SKM-1 treated with dmso at 0.1 percent for 144 hours (cell line): Measurements from ENCODE around the gene TANC1.
"Not testable (repeated sequence)": the region's sequence is repeated elsewhere in the genome, so short reads cannot be mapped to it uniquely, and the experiment has no call there.

Experiments used
- DNase-seq: peaks from one replicate; lab custom pipeline; 2025; ENCODE audit not compliant: unreplicated experiment; lab: John Stamatoyannopoulos, UW

The TANC1 gene

GRCh38 chr2:159082119-159082518 is 113.7 kb downstream of the TANC1 start:
- no peak for DNase-seq

DNA sequence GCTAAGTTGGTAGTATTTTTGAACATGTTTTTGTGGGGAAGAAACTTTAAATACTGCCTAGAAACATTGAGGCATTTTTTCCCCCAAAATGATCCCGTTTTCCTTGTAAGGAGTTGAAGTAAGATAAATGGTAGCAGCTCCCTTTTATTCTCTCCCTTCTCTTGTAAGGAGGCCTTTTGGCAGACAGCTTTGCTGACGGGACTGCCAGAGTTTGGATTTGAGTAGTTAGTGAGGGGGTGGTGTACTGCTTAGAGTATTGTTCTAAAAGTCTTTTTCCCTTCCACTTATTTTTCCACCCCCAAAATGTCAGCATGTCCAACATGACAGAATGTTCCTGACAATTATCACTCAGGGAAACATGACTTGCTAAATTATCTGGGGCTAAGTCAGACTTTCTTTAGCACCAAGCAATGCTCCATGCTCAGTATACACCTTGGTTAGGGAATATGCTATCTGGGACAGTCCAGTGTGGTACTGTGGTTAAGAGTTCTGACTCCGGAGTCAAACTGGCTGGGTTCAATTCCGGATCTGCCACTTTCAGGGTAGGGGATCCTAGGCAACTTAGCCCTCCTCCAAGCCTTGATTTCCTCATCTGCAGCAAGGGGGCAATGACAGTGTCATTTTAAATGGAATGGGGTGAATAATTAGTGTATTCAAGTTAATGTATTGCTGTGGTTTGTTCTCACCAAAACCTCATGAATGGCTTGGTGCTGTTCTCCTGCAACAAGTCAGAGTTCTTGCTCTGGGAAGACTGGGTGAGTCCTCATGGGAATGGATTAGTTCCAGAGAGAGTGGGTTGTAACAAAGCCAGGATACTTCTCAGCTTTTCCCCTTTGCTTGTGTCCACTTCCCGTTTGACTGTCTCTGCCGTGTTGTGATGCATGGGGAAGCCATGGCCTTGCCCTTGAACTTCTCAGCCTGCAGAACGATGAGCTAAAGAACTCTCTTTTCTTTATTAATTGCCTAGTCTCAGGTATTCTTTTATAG is 116.2 kb downstream of the TANC1 start:
- DNase-seq: no peak

GRCh38 chr2:159086342-159086741 is 117.9 kb downstream of the TANC1 start:
- DNase-seq: no peak

DNA sequence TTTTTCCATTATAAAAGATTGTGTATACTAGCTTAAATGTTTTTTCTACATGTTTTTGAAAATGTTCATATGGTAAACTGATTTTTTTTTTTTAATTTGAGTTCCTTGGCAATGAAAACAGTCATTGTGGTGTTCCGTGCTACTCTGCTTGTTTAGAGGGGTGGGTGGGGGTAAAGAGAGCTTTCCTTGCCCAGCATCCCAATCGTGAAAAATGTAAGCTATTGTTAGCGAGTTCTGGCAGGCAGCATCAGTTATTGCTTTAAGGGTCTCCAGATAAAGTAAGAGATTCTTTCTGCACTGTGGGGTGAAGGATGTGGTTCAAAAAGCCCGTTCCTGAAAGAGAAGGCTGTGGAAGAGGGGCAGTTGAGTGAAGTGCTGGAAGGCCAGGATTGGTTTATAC is 118.4 kb downstream of the TANC1 start:
- no peak for DNase-seq

DNA sequence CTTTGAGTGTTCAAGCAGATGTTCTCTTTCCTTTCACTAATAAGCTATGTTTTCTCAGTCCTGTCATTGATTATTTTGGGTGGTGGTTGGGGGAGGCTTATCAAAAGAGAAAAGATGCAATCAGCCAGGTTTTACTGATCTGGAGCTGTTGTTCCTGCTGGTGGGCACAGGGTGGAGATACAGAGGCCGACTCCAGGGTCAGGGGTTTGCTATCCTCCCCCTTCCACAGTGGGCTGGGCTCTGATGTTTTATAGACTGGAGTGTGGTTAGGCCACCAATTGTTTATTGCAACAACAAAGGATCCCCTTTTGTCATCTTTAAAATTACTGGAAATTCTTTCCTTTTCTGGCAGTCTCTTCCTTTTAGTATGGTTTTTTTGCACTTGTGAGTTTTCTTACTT is 120.5 kb downstream of the TANC1 start:
- no peak for DNase-seq

- no peak for DNase-seq
Measured at GRCh38 chr2:159089543-159089942, 121.1 kb downstream of the TANC1 start.

- DNase-seq: no peak
Measured at GRCh38 chr2:159090514-159091201, 122.2 kb downstream of the TANC1 start.

- DNase-seq: no peak
Measured at GRCh38 chr2:159091381-159091780, 122.9 kb downstream of the TANC1 start.

DNA sequence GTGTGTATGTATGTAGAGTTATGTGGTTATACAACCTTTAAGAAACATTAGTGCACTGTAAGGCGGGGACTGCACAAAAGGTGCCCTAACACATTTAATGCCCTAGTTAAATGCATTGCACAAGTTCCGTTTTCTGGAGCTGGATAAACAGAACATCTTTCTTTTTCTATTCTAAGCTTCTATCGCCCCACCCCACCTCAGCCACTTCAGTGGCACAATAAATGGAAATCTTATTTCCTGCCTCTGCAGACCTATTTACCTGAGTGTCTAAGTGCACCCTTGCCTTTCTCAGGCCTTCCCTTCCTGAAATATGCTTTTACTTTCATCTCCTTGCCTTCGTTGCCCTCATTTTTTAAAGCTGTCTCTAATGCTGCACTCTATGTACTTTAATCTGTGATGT is 123.5 kb downstream of the TANC1 start:
- DNase-seq: no peak

GRCh38 chr2:159093497-159093896 is 125.1 kb downstream of the TANC1 start:
- no peak for DNase-seq

GRCh38 chr2:159094173-159094737 is 125.8 kb downstream of the TANC1 start:
- DNase-seq: no peak

GRCh38 chr2:159095813-159096212 is 127.4 kb downstream of the TANC1 start:
- no peak for DNase-seq

- DNase-seq: not testable (repeated sequence)
Measured at GRCh38 chr2:159096302-159096855, 127.9 kb downstream of the TANC1 start.

GRCh38 chr2:159096901-159097300 is 128.5 kb downstream of the TANC1 start:
- no peak for DNase-seq

DNA sequence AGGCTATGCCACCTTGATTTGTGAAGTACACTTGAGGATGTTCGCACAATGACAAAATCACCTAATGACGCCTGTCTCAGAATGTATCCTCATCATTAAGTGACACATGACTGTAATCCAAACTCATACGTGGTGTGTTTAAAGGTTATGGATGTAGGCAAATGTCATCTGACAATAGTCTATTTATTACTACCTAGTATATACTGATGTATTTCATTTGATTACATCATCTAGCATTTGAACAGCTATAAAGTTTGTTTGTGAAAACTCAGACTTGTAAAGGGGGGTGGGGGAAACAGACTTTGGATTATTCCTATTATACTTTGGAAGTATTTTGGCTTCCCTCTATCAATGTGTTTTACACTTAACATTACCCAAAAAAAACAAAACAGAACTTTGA is 129.9 kb downstream of the TANC1 start:
- DNase-seq: no peak

- no peak for DNase-seq
Measured at GRCh38 chr2:159098921-159099411, 130.5 kb downstream of the TANC1 start.

DNA sequence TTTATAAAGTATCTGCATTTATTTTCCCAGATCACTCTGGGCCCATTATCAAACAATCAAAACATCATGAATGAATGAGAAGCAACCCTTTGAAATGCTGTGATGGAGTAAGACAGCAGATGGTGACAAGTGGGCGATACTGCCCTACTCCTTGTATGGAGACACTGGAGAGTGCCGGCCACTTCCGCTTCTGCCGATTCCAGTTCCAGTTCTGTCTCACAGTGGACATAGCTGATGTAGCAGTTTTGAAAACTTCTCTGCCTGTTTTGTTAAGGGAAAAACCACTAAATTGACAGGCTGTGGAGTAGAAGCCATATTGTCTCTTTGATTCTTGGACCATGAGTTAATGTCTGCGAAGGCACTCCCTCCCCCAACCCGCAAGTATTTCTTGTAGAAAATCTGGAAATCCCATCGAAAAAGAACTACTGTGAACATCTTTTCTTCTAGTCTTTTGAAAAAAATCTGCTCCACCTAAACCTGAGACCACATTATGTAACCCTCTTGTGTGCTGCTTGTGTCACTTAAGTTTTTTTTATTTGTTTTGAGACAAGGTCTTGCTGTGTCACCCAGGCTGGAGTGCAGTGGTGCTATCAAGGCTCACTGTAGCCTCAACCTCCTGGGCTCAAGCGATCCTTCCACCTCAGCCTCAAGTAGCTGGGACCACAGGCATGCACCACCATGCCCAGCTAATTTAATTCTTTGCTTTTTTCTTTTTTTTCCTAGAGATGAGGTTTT is 133.5 kb downstream of the TANC1 start:
- no peak for DNase-seq

GRCh38 chr2:159103411-159103810 is 135.0 kb downstream of the TANC1 start:
- DNase-seq: no peak

DNA sequence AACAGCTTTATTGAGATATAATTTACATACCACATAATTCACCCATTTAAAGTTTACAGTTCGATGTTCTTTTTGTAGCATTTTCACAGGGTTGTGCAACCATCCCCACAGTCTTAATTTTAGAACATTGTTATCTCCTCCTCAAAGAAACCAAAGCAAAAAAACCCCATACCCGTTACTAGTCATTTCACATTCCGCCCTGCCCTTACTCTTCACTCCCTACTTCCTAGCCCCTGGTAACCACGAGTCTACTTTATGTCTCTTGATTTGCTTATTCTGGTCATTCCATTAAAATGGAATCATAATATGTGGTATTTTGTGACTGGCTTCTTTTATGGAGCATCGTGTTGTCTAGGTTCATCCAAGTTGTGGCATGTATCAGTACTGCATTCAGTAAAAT is 137.7 kb downstream of the TANC1 start:
- DNase-seq: no peak

- DNase-seq: no peak
Measured at GRCh38 chr2:159108181-159108893, 139.9 kb downstream of the TANC1 start.
